Lower leg skin (tissue), 4 donors: ENCODE results near the gene ADGRA1. TPM values are rescaled to one million over a fixed set of nuclear protein-coding genes. Genes with fewer than 3 reads are reported as not detected.

Experiments
- DNase-seq, 2 donors: peaks; one replicate each; pipeline ENCODE4 v3.0.0-alpha.2; 2019; ENCODE audit warnings: low spot score in 2 of 2
- H3K4me3 ChIP-seq: fragments of 200-600 bp; sonication (generic); 2 replicates; pipeline ENCODE4 v1.5.1; 2017; ENCODE audit warnings: mild to moderate bottlenecking, low read depth; ENCODE audit not compliant: poor library complexity, severe bottlenecking
- CTCF ChIP-seq, 3 donors: fragments of 450-650 bp; IDR thresholded peaks; one replicate each; pipeline ENCODE4 v1.5.1; 2016; ENCODE audit warnings: antibody characterized with exemption in 3 of 3, mild to moderate bottlenecking in 3 of 3, moderate library complexity in 2 of 3
- POLR2A ChIP-seq, 2 donors: fragments of 450-650 bp; IDR thresholded peaks; one replicate each; pipeline ENCODE4 v1.6.1; 2016 to 2017; ENCODE audit warnings: antibody characterized with exemption in 2 of 2, mild to moderate bottlenecking in 1 of 2, moderate library complexity in 1 of 2
- WGBS, 2 donors: methylation state at CpG; one replicate each; pipeline ENCODE4 v1.1.5; 2018; 5-methylcytosine and 5-hydroxymethylcytosine counted together
- intact Hi-C: fragments of 100-400 bp; cut with DNase I; formaldehyde crosslinking; loops from one replicate; pipeline ENCODE4 v1.15.0; 2023; ENCODE audit warnings: low total_unique reads
- total RNA-seq, 4 donors: library from RNA; depleted of rRNA; stranded (reverse); fragments of >200 nt; gene quantifications; one replicate each; pipeline ENCODE4 v1.1.0, GENCODE V29; 2016

ADGRA1 gene
- total RNA-seq, 4 donors from 2014 or later = not detected

GRCh38 chr10:133088956-133089800 lies 1.5 kb downstream of the ADGRA1 start:
- TF ChIP-seq CTCF (IDR thresholded peaks at IDR 0.05) (no peak), POLR2A (IDR thresholded peaks at IDR 0.05) (no peak)
- intact Hi-C loops = no loop called here
- 44 to 46% methylated on average over 42 to 45 of the region's 46 CpGs for WGBS, 2 donors
- no peak for DNase-seq
- H3K4me3 ChIP-seq = no peak overlapping the region

- H3K4me3 ChIP-seq = no peak overlapping the region
- 52 to 54% methylated on average over 13 of the region's 13 CpGs for WGBS, 2 donors
- intact Hi-C loops = no loop called here
- TF ChIP-seq POLR2A (IDR thresholded peaks at IDR 0.05) (no peak), CTCF (IDR thresholded peaks at IDR 0.05) (no peak)
- DNase-seq = no peak
Measured at GRCh38 chr10:133090101-133090500, 2.4 kb downstream of the ADGRA1 start.

- intact Hi-C loops = no loop called here
- H3K4me3 ChIP-seq = no peak overlapping the region
- 63 to 78% methylated on average over 5 to 6 of the region's 7 CpGs for WGBS, 2 donors
- TF ChIP-seq POLR2A (IDR thresholded peaks at IDR 0.05) = no peak
- no peak for TF ChIP-seq CTCF (IDR thresholded peaks at IDR 0.05)
- no peak for DNase-seq
Measured at GRCh38 chr10:133090654-133091053, 2.9 kb downstream of the ADGRA1 start.

- WGBS, 2 donors = 72 to 87% methylated on average over 10 of the region's 10 CpGs
- intact Hi-C loops = no loop called here
Measured at GRCh38 chr10:133091316-133091715, 3.6 kb downstream of the ADGRA1 start.

GRCh38 chr10:133093291-133093690 lies 5.6 kb downstream of the ADGRA1 start:
- no peak for DNase-seq
- intact Hi-C loops = no loop called here
- H3K4me3 ChIP-seq = no peak overlapping the region
- whole genome bisulfite sequencing, 2 donors = 85% methylated on average over 15 of the region's 15 CpGs
- TF ChIP-seq CTCF (IDR thresholded peaks at IDR 0.05) (no peak), POLR2A (IDR thresholded peaks at IDR 0.05) (no peak)

More at GRCh38 chr10:133091316-133091715, 3.6 kb downstream of the ADGRA1 start:
- TF ChIP-seq CTCF (IDR thresholded peaks at IDR 0.05) = no peak
- no peak for TF ChIP-seq POLR2A (IDR thresholded peaks at IDR 0.05)
- H3K4me3 ChIP-seq = no peak overlapping the region
- DNase-seq = no peak
